Osteoblast (primary cell): ENCODE measurements around the gene PHKB. TPM values are rescaled to one million over a fixed set of nuclear protein-coding genes. Genes with fewer than 3 reads are reported as not detected.

ENCODE experiments used
- DNase-seq: peaks from one replicate; pipeline ENCODE4 v3.0.0; 2011; ENCODE audit warnings: low spot score, mixed read lengths; ENCODE audit not compliant: insufficient read length; ENCODE audit errors: missing footprints
- H2AFZ ChIP-seq: 2 replicates; pipeline ENCODE4 v1.6.0; 2011; ENCODE audit warnings: mild to moderate bottlenecking, low read length
- H3K27ac ChIP-seq: 2 replicates; pipeline ENCODE4 v1.5.1; 2011; ENCODE audit warnings: mild to moderate bottlenecking, low read depth, low read length, moderate library complexity
- H3K27me3 ChIP-seq: 2 replicates; pipeline ENCODE4 v1.6.0; 2012; ENCODE audit warnings: mild to moderate bottlenecking, control low read depth, inconsistent platforms, low read length, moderate library complexity; ENCODE audit not compliant: insufficient read depth
- H3K36me3 ChIP-seq: 2 replicates; pipeline ENCODE4 v1.5.1; 2011; ENCODE audit warnings: mild to moderate bottlenecking, low read length, control low read depth, moderate library complexity; ENCODE audit not compliant: insufficient read depth
- H3K4me1 ChIP-seq: 2 replicates; pipeline ENCODE4 v1.5.1; 2011; ENCODE audit warnings: mild to moderate bottlenecking, low read length, control low read depth, moderate library complexity; ENCODE audit not compliant: insufficient read depth
- H3K4me2 ChIP-seq: 2 replicates; pipeline ENCODE4 v1.6.0; 2011; ENCODE audit warnings: mild to moderate bottlenecking, low read length; ENCODE audit not compliant: insufficient read depth
- H3K4me3 ChIP-seq: fragments of 200-600 bp; sonication (generic); 3 replicates; pipeline ENCODE4 v1.5.1; 2012; ENCODE audit warnings: mild to moderate bottlenecking, low read length, inconsistent platforms; ENCODE audit not compliant: insufficient read depth
- H3K79me2 ChIP-seq: 2 replicates; pipeline ENCODE4 v1.6.0; 2012; ENCODE audit warnings: mild to moderate bottlenecking, low read length, control low read depth, inconsistent platforms; ENCODE audit not compliant: insufficient read depth
- H3K9me3 ChIP-seq: 2 replicates; pipeline ENCODE4 v1.5.1; 2011; ENCODE audit warnings: low read depth, low read length, control low read depth
- H4K20me1 ChIP-seq: 2 replicates; pipeline ENCODE4 v1.6.0; 2012; ENCODE audit warnings: mild to moderate bottlenecking, low read length, control low read depth; ENCODE audit not compliant: insufficient read depth
- total RNA-seq: library from RNA; depleted of rRNA; stranded (reverse); fragments of >200 nt; gene quantifications from 2 replicates; pipeline ENCODE4 v1.2.3, GENCODE V29; 2012
- TF ChIP-seq, protein P1 (sequence below): IDR thresholded peaks from 2 replicates; pipeline ENCODE4 v1.5.1; 2011; ENCODE audit warnings: mild to moderate bottlenecking, low read depth, low read length, moderate library complexity; ENCODE audit errors: extremely low read depth

PHKB gene
- total RNA-seq, 1 donor, result 76.4 TPM

DNA sequence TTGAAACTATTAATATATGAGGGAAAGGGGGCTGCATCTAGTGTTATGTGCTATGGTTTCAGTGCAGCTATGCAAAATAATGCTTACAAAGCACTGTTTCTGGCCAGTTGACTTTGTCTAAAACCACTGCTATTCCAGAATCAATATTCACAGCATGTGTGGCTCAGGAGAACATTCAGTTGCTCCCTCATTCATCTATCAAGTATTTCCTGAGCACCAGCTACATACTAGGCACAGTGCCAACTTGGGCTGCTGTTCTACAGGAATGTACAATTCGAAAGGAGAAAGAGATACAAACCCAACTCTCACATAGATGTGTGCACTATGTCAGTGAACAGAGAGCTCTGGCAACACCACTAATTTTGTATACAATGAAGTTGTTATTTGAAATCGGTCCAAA, 183.0 kb downstream of the PHKB start:
- no peak overlapping the region for H2AFZ ChIP-seq
- H3K36me3 ChIP-seq, result no peaks in the 10 kb centered on the region
- no peak overlapping the region for H3K27ac ChIP-seq
- no peak overlapping the region for H3K4me3 ChIP-seq
- H3K4me2 ChIP-seq, result peak overlapping the region; percentile 26
- DNase-seq, result no peak
- no peaks in the 10 kb centered on the region for H3K9me3 ChIP-seq
- TF ChIP-seq, protein P1, sequence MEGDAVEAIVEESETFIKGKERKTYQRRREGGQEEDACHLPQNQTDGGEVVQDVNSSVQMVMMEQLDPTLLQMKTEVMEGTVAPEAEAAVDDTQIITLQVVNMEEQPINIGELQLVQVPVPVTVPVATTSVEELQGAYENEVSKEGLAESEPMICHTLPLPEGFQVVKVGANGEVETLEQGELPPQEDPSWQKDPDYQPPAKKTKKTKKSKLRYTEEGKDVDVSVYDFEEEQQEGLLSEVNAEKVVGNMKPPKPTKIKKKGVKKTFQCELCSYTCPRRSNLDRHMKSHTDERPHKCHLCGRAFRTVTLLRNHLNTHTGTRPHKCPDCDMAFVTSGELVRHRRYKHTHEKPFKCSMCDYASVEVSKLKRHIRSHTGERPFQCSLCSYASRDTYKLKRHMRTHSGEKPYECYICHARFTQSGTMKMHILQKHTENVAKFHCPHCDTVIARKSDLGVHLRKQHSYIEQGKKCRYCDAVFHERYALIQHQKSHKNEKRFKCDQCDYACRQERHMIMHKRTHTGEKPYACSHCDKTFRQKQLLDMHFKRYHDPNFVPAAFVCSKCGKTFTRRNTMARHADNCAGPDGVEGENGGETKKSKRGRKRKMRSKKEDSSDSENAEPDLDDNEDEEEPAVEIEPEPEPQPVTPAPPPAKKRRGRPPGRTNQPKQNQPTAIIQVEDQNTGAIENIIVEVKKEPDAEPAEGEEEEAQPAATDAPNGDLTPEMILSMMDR, result no peak
- no peaks in the 10 kb centered on the region for H3K79me2 ChIP-seq
- H3K4me1 ChIP-seq, result peaks cover 8% of the 10 kb centered on the region
- no peaks in the 10 kb centered on the region for H3K27me3 ChIP-seq
- no peaks in the 10 kb centered on the region for H4K20me1 ChIP-seq

DNA sequence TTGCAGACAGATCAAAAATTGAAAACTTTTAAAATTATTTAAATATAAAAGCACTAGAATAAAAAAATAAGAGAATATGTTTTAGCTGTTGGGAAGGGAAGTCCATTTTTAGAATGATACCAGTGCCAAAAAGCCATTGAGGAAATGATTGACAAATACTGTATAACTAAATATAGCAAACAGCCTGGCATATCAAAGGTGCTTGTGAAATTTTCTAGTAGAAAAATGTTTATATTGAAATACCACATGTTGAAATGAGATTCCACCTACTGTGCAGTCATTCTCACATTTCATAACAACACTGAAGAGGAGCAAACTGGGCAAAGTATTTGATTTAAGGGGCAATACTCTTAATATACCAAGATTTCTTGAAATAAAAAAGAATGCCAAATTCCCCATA, 183.5 kb downstream of the PHKB start:
- Histone ChIP-seq H3K4me2 (no peak overlapping the region), H3K9me3 (no peaks in the 10 kb centered on the region), H3K27ac (no peak overlapping the region), H3K4me1 (peaks cover 8% of the 10 kb centered on the region), H3K79me2 (no peaks in the 10 kb centered on the region), H4K20me1 (no peaks in the 10 kb centered on the region), H3K4me3 (no peak overlapping the region), H3K36me3 (no peaks in the 10 kb centered on the region), H3K27me3 (no peaks in the 10 kb centered on the region), H2AFZ (no peak overlapping the region)
- no peak for DNase-seq
- TF ChIP-seq, protein P1, result no peak

DNA sequence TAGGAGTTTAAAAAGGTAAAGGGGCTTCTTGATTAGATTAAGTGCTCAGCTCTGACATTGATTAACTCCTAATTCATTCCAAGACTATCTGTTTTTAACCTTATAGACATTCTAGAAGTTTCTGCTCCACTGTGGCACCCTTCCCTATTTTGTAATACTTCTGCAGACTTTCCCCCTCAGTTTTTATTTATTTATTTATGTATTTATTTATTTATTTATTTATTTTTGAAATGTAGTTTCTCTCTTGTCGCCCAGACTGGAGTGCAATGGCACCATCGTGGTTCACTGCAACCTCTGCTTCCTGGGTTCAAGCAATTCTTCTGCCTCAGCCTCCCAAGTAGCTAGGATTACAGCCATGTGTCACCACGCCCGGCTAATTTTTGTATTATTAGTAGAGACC, 185.8 kb downstream of the PHKB start:
- Histone ChIP-seq H3K4me2 (no peak overlapping the region), H3K27ac (no peak overlapping the region), H3K27me3 (no peaks in the 10 kb centered on the region), H3K4me3 (no peak overlapping the region), H3K4me1 (peaks cover 8% of the 10 kb centered on the region), H2AFZ (no peak overlapping the region), H3K79me2 (no peaks in the 10 kb centered on the region), H3K9me3 (no peaks in the 10 kb centered on the region), H4K20me1 (no peaks in the 10 kb centered on the region), H3K36me3 (peaks cover 7% of the 10 kb centered on the region)
- DNase-seq, result no peak
- TF ChIP-seq, protein P1, result no peak

DNA sequence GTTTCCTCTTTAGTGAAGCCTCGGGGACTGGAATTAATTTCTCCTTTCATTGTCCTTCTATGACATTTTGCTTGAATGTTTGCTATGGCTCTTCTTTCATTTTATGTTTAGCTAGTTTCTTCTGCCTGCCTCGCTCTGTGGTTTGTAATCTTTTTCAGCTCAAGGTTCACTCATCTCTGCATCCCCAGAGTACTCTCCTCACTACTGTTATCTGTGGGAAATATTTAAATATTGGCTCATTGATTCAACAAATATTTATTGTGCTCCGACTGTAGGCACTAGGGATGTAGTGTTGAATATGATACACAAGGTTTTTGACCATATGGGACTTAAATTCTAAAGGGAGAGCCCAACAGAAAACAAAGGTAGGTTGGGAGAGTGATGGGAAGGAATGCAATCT, 195.9 kb downstream of the PHKB start:
- no peak overlapping the region for H3K4me3 ChIP-seq
- no peaks in the 10 kb centered on the region for H3K79me2 ChIP-seq
- DNase-seq, result no peak
- H3K36me3 ChIP-seq, result peaks cover 22% of the 10 kb centered on the region
- H2AFZ ChIP-seq, result no peak overlapping the region
- no peaks in the 10 kb centered on the region for H3K27me3 ChIP-seq
- H4K20me1 ChIP-seq, result no peaks in the 10 kb centered on the region
- H3K4me2 ChIP-seq, result no peak overlapping the region
- TF ChIP-seq, protein P1, result no peak
- no peaks in the 10 kb centered on the region for H3K9me3 ChIP-seq
- H3K27ac ChIP-seq, result no peak overlapping the region
- no peaks in the 10 kb centered on the region for H3K4me1 ChIP-seq
